AG04449 (cell line): ENCODE data around the gene PTK6.

Experiments
- CTCF ChIA-PET: fragments of 350-600 bp; formaldehyde crosslinking; extraction: SDS; loops from one replicate; lab custom pipeline; 2021; ENCODE audit warnings: antibody characterized with exemption; lab: Yijun Ruan, JAX
- POLR2A ChIA-PET: fragments of 400-600, 350-600 bp; formaldehyde crosslinking; extraction: SDS; loops from one replicate; lab custom pipeline; 2020; ENCODE audit warnings: antibody characterized with exemption, inconsistent platforms; lab: Yijun Ruan, JAX
- DNase-seq: peaks from one replicate; pipeline ENCODE4 v3.0.0-alpha.2; 2010; ENCODE audit warnings: low read depth, low spot score
- H3K4me3 ChIP-seq: 2 replicates; pipeline ENCODE4 v1.5.1; 2011; ENCODE audit warnings: low read depth, mild to moderate bottlenecking, control low read depth, low read length
- CTCF ChIP-seq: IDR thresholded peaks from one replicate; pipeline ENCODE4 v1.5.1; 2011; ENCODE audit warnings: mild to moderate bottlenecking, moderate library complexity, low read length, control low read depth, inconsistent platforms; ENCODE audit not compliant: insufficient read depth; ENCODE audit errors: missing control alignments

The PTK6 gene

GRCh38 chr20:63579017-63579694 is 42.0 kb upstream of the PTK6 start:
- TF ChIP-seq CTCF = no peak
- CTCF ChIA-PET = interaction anchor here (1.4 kb wide), 1 partner anchor 79 kb away, joined by 3 read pairs; the partner anchor contains the start of gene RTEL1
- POLR2A ChIA-PET = no interaction called here
- DNase-seq = no peak
- H3K4me3 ChIP-seq = no peak overlapping the region

- POLR2A ChIA-PET = no interaction called here
Measured at GRCh38 chr20:63578224-63579016, 41.2 kb upstream of the PTK6 start.

GRCh38 chr20:63577317-63577894 is 40.2 kb upstream of the PTK6 start:
- CTCF ChIA-PET = interaction anchor here (1.4 kb wide), 1 partner anchor 81 kb away, joined by 3 read pairs; the partner anchor contains the start of gene RTEL1
- no peak overlapping the region for H3K4me3 ChIP-seq
- no peak for DNase-seq
- no peak for TF ChIP-seq CTCF
- POLR2A ChIA-PET = no interaction called here

More at GRCh38 chr20:63578224-63579016, 41.2 kb upstream of the PTK6 start:
- H3K4me3 ChIP-seq = no peak overlapping the region
- no peak for TF ChIP-seq CTCF
- no peak for DNase-seq
- CTCF ChIA-PET = interaction anchor here (1.4 kb wide), 1 partner anchor 80 kb away, joined by 3 read pairs; the partner anchor contains the start of gene RTEL1

- no peak for DNase-seq
- TF ChIP-seq CTCF = no peak
- no peak overlapping the region for H3K4me3 ChIP-seq
- POLR2A ChIA-PET = no interaction called here
- CTCF ChIA-PET = no interaction called here
Measured at GRCh38 chr20:63576311-63576710, 39.1 kb upstream of the PTK6 start.

GRCh38 chr20:63574829-63575743 is 37.9 kb upstream of the PTK6 start:
- H3K4me3 ChIP-seq = no peak overlapping the region; the same call in 1 of the 2 replicates
- ChIA-PET POLR2A (interaction anchor here (0.6 kb wide), 1 partner anchor 13 kb away, joined by 3 read pairs; no protein-coding TSS in a partner anchor), CTCF (no interaction called here)
- no peak for TF ChIP-seq CTCF
- DNase-seq = no peak
